8988T (cell line): ENCODE data around the gene SUV39H2.
"Not testable (repeated sequence)": the region's sequence is repeated elsewhere in the genome, so short reads cannot be mapped to it uniquely, and the experiment has no call there.

Experiments used
- DNase-seq: peaks from one replicate; pipeline ENCODE4 v3.0.0; 2011

Gene SUV39H2

DNA sequence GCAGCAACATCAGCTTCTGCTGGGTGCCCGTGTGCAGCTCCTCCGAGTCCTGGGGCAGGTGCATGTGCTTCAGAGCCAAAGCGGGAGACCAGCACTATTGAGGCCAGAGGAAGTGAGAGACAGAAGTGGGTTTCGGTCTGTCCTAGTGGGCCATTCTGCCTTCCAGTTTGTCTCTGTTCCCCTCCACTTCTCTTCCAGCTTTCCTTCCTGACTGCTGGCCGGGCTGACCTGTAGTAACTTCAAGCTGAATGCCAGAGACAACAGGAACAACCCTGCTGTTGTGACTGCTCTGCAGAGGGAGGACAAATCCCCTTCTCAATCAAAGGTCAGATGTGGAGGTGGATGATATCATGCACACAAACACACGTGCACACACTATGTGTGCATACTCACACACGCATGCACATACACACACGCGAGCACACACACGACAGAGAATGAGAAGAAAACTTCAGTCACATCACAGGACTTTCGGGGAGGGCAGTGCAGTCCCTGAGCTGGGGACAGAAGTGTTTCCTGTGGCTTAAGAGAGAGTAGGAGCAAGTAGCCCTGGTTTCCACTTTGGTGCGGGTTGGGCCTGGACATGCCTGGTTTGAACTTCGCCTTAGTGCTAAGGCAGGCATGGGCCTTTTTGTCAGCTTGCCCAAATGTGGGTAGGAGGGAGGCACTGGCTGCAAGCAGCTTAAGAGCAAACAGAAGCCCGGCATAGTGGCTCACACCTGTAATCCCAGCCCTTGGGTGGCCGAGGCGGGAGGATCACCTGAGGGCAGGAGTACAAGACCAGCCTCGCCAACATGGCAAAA lies 63.7 kb downstream of the SUV39H2 start:
- DNase-seq = not testable (repeated sequence)

DNA sequence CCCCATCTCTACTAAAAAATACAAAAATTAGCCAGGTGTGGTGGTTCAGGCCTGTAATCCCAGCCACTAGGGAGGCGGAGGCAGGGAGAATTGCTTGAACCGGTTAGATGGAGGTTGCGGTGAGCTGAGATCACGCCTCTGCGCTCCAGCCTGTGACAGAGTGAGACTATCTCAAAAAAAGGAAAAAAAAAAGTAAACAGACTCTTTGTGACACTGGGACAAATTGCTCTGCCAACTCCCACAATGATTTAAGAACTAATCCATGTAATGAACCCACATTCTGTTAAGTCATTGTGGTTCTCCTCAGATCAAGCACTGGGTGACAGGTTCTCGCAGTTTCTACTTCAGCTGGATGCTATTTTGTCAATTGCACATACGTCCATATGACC lies 64.3 kb downstream of the SUV39H2 start:
- DNase-seq = not testable (repeated sequence)

- no peak for DNase-seq
Observed at GRCh38 chr10:14945108-14945507, 66.4 kb downstream of the SUV39H2 start.

- no peak for DNase-seq
Observed at GRCh38 chr10:14947268-14947667, 68.6 kb downstream of the SUV39H2 start.

DNA sequence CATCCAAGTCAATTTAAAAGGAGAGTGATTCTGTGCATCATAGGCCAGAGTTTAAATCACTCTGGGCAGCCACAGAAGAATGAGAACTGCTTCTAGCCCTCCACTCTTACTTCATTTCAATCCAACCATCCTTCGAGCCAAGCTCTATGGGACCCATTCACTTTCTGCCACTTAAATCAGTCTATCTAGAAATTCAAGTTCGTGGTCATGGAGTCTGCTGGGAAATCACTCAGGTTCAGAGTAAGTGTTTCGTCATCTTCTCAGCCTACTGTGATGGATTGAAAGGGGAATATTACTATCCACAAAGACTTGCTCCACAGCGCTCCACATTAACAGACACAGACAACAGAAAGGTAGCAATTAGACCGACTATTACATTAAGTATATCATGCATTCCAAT lies 70.6 kb downstream of the SUV39H2 start:
- no peak for DNase-seq

- DNase-seq = no peak
Observed at GRCh38 chr10:14952851-14953423, 74.3 kb downstream of the SUV39H2 start.

- peak; percentile 51 for DNase-seq
Observed at GRCh38 chr10:14953424-14954000, 74.8 kb downstream of the SUV39H2 start.
